Natural killer cell (primary cell): ENCODE measurements around the gene CDCA4. TPM values are rescaled to one million over a fixed set of nuclear protein-coding genes. Genes with fewer than 3 reads are reported as not detected.

Experiments used
- ATAC-seq, 3 donors: fragments of 150-1000 bp in 2 of 3; fragments of 200-7000 bp in 1 of 3; cut with Tn5 transposase; 1 replicate in 1 of 3; 2 replicates in 2 of 3; pipeline ENCODE4 v1.10.0; 2021; ENCODE audit warnings: mild to moderate bottlenecking in 2 of 3, moderate library complexity in 2 of 3
- DNase-seq, 2 donors: peaks; one replicate each; pipeline versions ENCODE4 v3.0.0 to v3.0.0-alpha.2; 2013 to 2021; ENCODE audit warnings: mixed read lengths in 1 of 2
- H3K27ac ChIP-seq: one replicate; pipeline ENCODE4 v1.5.1; 2013; ENCODE audit warnings: mild to moderate bottlenecking, low read length
- H3K27me3 ChIP-seq: one replicate; pipeline ENCODE4 v1.6.1; 2013; ENCODE audit warnings: low read length; ENCODE audit not compliant: control insufficient read depth, insufficient read depth
- H3K36me3 ChIP-seq: one replicate; pipeline ENCODE4 v1.6.1; 2013; ENCODE audit warnings: low read length; ENCODE audit not compliant: control insufficient read depth, insufficient read depth
- H3K4me1 ChIP-seq: one replicate; pipeline ENCODE4 v1.6.1; 2013; ENCODE audit warnings: low read length; ENCODE audit not compliant: control insufficient read depth, insufficient read depth
- H3K4me3 ChIP-seq: one replicate; pipeline ENCODE4 v1.5.1; 2013; ENCODE audit warnings: low read length
- H3K9me3 ChIP-seq: one replicate; pipeline ENCODE4 v1.6.1; 2013; ENCODE audit warnings: low read length; ENCODE audit not compliant: control insufficient read depth, insufficient read depth
- H3K27ac Mint-ChIP-seq, 2 donors: one replicate each; pipeline ENCODE4 v1.8.0; 2022; ENCODE audit warnings: mild to moderate bottlenecking in 2 of 2, mixed read lengths in 2 of 2, moderate library complexity in 1 of 2
- H3K27me3 Mint-ChIP-seq, 2 donors: one replicate each; pipeline ENCODE4 v1.8.0; 2022; ENCODE audit warnings: low read depth in 2 of 2, mixed read lengths in 2 of 2
- H3K36me3 Mint-ChIP-seq: one replicate; pipeline ENCODE4 v1.8.0; 2022; ENCODE audit warnings: mixed read lengths
- H3K4me1 Mint-ChIP-seq, 2 donors: one replicate each; pipeline ENCODE4 v1.8.0; 2022; ENCODE audit warnings: mixed read lengths in 2 of 2
- H3K4me3 Mint-ChIP-seq: one replicate; pipeline ENCODE4 v1.8.0; 2022; ENCODE audit warnings: mild to moderate bottlenecking, moderate library complexity, mixed read lengths
- H3K9me3 Mint-ChIP-seq, 2 donors: one replicate each; pipeline ENCODE4 v1.8.0; 2022; ENCODE audit warnings: mixed read lengths in 2 of 2
- CTCF ChIP-seq: fragments of 200-600 bp; IDR thresholded peaks from one replicate; pipeline ENCODE4 v1.8.0; 2022; ENCODE audit warnings: antibody characterized with exemption
- WGBS: methylation state at CpG from one replicate; pipeline ENCODE4 v1.1.7; 2013; ENCODE audit warnings: missing lambda C conversion rate; ENCODE audit not compliant: insufficient coverage; 5-methylcytosine and 5-hydroxymethylcytosine counted together
- intact Hi-C: fragments of 100-400 bp; cut with micrococcal nuclease; formaldehyde crosslinking; loops from one replicate; pipeline ENCODE4 v1.14.2; 2022
- total RNA-seq, 4 donors: library from RNA; stranded (reverse); fragments of 120-200 nt in 1 of 4; gene quantifications; one replicate each; pipeline versions ENCODE4 v1.2.3 to v1.2.4, GENCODE V29; 2013 to 2022

CDCA4 gene
- total RNA-seq, 3 donors from 2014 or later (not counting 1 experiment from before 2014, with no cell fraction given), result 10.3 to 20.7 (median 16.6) TPM

GRCh38 chr14:105010891-105011291, 10.0 kb downstream of the CDCA4 start:
- H3K4me3 Mint-ChIP-seq, result no peak overlapping the region
- no peak overlapping the region for H3K4me3 ChIP-seq
- no peak for DNase-seq
- TF ChIP-seq CTCF, result no peak
- no peaks in the 10 kb centered on the region for H3K9me3 Mint-ChIP-seq
- H3K27me3 ChIP-seq, result no peaks in the 10 kb centered on the region
- no peaks in the 10 kb centered on the region for H3K27me3 Mint-ChIP-seq
- WGBS, result 87% methylated on average over 17 of the region's 17 CpGs
- intact Hi-C loops, result no loop called here
- peaks cover 20% of the 10 kb centered on the region for H3K4me1 ChIP-seq
- H3K27ac Mint-ChIP-seq, result no peak overlapping the region
- H3K36me3 Mint-ChIP-seq, result no peaks in the 10 kb centered on the region
- peaks cover 26% of the 10 kb centered on the region for H3K36me3 ChIP-seq
- no peaks in the 10 kb centered on the region for H3K9me3 ChIP-seq
- peaks cover 16 to 37% of the 10 kb centered on the region in 2 donors for H3K4me1 Mint-ChIP-seq
- no peak for ATAC-seq
- H3K27ac ChIP-seq, result no peak overlapping the region

DNA sequence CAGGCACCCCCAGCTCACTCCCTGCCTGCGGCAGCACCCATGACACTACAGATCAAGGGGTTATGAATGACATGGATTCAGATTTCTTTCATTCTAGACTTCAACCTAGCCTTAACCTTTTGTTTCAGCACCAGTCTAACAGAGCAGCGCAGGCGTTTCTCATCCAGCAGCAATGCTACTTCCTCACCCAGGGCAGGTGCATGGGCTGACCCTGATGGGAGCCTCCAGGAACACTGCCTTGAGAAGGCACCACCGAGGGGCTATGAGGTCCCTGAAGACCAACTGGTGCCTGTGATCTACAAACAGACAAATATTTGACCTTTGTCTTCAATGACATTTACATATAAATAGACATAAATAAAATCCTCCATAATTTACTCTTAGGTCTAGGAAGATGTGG, 10.8 kb downstream of the CDCA4 start:
- no peaks in the 10 kb centered on the region for H3K27me3 Mint-ChIP-seq
- H3K27me3 ChIP-seq, result no peaks in the 10 kb centered on the region
- H3K4me1 ChIP-seq, result peaks cover 12% of the 10 kb centered on the region
- no peaks in the 10 kb centered on the region for H3K36me3 Mint-ChIP-seq
- H3K4me3 ChIP-seq, result no peak overlapping the region
- H3K27ac Mint-ChIP-seq, result no peak overlapping the region
- H3K9me3 ChIP-seq, result no peaks in the 10 kb centered on the region
- H3K4me1 Mint-ChIP-seq, result peaks cover 11 to 29% of the 10 kb centered on the region in 2 donors
- H3K27ac ChIP-seq, result no peak overlapping the region
- H3K4me3 Mint-ChIP-seq, result no peak overlapping the region
- TF ChIP-seq CTCF, result no peak
- 89% methylated on average over 4 of the region's 4 CpGs for WGBS
- H3K9me3 Mint-ChIP-seq, result no peaks in the 10 kb centered on the region
- intact Hi-C loops, result no loop called here
- ATAC-seq (no peak), DNase-seq (no peak)
- peaks cover 26% of the 10 kb centered on the region for H3K36me3 ChIP-seq

DNA sequence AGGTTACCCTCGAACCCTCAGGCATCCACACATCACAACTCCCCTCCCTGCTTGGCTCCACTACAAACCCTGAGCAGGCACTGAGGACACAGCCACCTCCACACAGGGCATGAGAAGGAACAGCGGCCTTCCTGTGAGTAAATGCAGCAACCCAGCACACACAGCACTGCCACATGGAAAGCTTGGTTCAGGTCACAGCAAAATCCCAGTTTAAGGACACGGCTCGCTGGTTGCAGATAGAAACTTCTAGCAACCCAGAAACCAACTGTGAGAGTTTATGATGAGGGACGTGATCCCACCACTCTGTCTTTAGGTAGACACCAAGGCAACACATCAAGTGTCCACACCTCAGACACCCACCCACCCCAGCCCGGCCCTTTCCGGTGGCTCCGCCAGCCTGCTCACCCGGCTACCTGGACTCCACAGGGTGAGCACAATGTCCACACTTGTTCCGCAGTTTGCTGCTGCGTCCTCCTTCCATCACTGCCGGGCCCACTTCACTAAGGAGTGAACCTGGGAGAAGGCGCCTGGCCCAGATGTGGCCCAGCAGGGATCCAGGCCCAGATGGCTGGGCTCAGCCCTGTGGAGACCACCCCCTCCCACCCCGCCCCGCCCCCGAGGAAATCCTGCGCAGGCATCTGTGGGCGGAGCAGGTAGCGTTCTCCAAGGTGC, 13.2 kb downstream of the CDCA4 start:
- Mint-ChIP-seq H3K9me3 (no peaks in the 10 kb centered on the region), H3K27ac (no peak overlapping the region), H3K36me3 (no peaks in the 10 kb centered on the region), H3K27me3 (no peaks in the 10 kb centered on the region), H3K4me3 (no peak overlapping the region), H3K4me1 (peaks cover 0 to 7% of the 10 kb centered on the region in 2 donors)
- Histone ChIP-seq H3K4me3 (no peak overlapping the region), H3K36me3 (peaks cover 26% of the 10 kb centered on the region), H3K27ac (no peak overlapping the region), H3K9me3 (no peaks in the 10 kb centered on the region), H3K27me3 (no peaks in the 10 kb centered on the region), H3K4me1 (peaks cover under 1% of the 10 kb centered on the region)
- intact Hi-C loops, result no loop called here
- DNase-seq (no peak), ATAC-seq (no peak)
- TF ChIP-seq CTCF, result no peak
- WGBS, result 96% methylated on average over 19 of the region's 19 CpGs
